Activated T-cell treated with anti-CD3 and anti-CD28 coated beads for 4 hours (primary cell): Measurements from ENCODE around the gene CNKSR2.

ENCODE experiments used
- DNase-seq: peaks from one replicate; pipeline ENCODE4 v3.0.0-alpha.2; 2020

The CNKSR2 gene

GRCh38 chrX:21691512-21692018 is 317.3 kb downstream of the CNKSR2 start:
- no peak for DNase-seq

GRCh38 chrX:21698272-21698671 is 324.1 kb downstream of the CNKSR2 start:
- DNase-seq = no peak

GRCh38 chrX:21699136-21699535 is 324.9 kb downstream of the CNKSR2 start:
- DNase-seq = no peak

- no peak for DNase-seq
These were observed 326.1 kb downstream of the CNKSR2 start for GRCh38 chrX:21700275-21700674.

- no peak for DNase-seq
These were observed 326.7 kb downstream of the CNKSR2 start for GRCh38 chrX:21700967-21701366.

GRCh38 chrX:21702725-21703124 is 328.5 kb downstream of the CNKSR2 start:
- DNase-seq = no peak
